ENCODE results near the gene TOR2A. TPM values are rescaled to one million over a fixed set of nuclear protein-coding genes. Genes with fewer than 3 reads are reported as not detected.
A peak's percentile ranks its signal among the peaks of the same experiment; 100 is the strongest.

Gene TOR2A
- total and polyA plus RNA-seq, 9 of the 15 experiments (the other 6 are each of a cell fraction or from before 2014, with no cell fraction given): 0.80 to 25.9 (median 11.1) TPM

- TF ChIP-seq NR2C1 (IDR thresholded peaks at IDR 0.05) (no peak), NR2C1 (tag; IDR thresholded peaks at IDR 0.05) (peak; percentile 74), NFIC (IDR thresholded peaks at IDR 0.05) (peak; percentile 31), PCBP2 (IDR thresholded peaks at IDR 0.05; ENCODE audit: low read depth, low read length, poor library complexity, severe bottlenecking) (no peak), MAX (CRISPR knock-in tag; IDR thresholded peaks at IDR 0.05) (peak; percentile 97), IRF2 (CRISPR knock-in tag; IDR thresholded peaks at IDR 0.05) (no peak), POLR2AphosphoS5 (IDR thresholded peaks at IDR 0.05; ENCODE audit: control insufficient read depth, insufficient read depth, low read depth, low read length) (peak; percentile 65; the same call in 1 of the 2 replicates), SRSF1 (IDR thresholded peaks at IDR 0.05; ENCODE audit: low read depth, low read length) (peak; percentile 58; the same call in 1 of the 2 replicates), RBBP5 (IDR thresholded peaks at IDR 0.05; ENCODE audit: borderline replicate concordance, insufficient read depth, low read length, poor library complexity, severe bottlenecking) (peak; percentile 36), ZNF717 (CRISPR knock-in tag; IDR thresholded peaks at IDR 0.05) (no peak), PCBP1 (IDR thresholded peaks at IDR 0.05; ENCODE audit: low read depth, low read length, poor library complexity, severe bottlenecking) (no peak), HCFC1 (IDR thresholded peaks at IDR 0.05; ENCODE audit: low read depth, low read length) (0 out of 2 replicates have a peak, but pooled peaks have one; percentile 21), ETV1 (tag; conservative IDR thresholded peaks at IDR 0.05; ENCODE audit: low read depth) (peak; percentile 84), DIDO1 (tag; IDR thresholded peaks at IDR 0.05; ENCODE audit: low read depth) (peak; percentile 48; the same call in 1 of the 2 replicates), TFE3 (CRISPR knock-in tag; IDR thresholded peaks at IDR 0.05) (peak; percentile 46)
- TF ChIP-seq, protein P1, sequence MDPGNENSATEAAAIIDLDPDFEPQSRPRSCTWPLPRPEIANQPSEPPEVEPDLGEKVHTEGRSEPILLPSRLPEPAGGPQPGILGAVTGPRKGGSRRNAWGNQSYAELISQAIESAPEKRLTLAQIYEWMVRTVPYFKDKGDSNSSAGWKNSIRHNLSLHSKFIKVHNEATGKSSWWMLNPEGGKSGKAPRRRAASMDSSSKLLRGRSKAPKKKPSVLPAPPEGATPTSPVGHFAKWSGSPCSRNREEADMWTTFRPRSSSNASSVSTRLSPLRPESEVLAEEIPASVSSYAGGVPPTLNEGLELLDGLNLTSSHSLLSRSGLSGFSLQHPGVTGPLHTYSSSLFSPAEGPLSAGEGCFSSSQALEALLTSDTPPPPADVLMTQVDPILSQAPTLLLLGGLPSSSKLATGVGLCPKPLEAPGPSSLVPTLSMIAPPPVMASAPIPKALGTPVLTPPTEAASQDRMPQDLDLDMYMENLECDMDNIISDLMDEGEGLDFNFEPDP (CRISPR knock-in tag; IDR thresholded peaks at IDR 0.05): 0 out of 2 replicates have a peak, but pooled peaks have one; percentile 75
- TF ChIP-seq, protein P2, sequence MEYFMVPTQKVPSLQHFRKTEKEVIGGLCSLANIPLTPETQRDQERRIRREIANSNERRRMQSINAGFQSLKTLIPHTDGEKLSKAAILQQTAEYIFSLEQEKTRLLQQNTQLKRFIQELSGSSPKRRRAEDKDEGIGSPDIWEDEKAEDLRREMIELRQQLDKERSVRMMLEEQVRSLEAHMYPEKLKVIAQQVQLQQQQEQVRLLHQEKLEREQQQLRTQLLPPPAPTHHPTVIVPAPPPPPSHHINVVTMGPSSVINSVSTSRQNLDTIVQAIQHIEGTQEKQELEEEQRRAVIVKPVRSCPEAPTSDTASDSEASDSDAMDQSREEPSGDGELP (CRISPR knock-in tag; IDR thresholded peaks at IDR 0.05; ENCODE audit: borderline replicate concordance): peak; percentile 89
- TF ChIP-seq, protein P3, sequence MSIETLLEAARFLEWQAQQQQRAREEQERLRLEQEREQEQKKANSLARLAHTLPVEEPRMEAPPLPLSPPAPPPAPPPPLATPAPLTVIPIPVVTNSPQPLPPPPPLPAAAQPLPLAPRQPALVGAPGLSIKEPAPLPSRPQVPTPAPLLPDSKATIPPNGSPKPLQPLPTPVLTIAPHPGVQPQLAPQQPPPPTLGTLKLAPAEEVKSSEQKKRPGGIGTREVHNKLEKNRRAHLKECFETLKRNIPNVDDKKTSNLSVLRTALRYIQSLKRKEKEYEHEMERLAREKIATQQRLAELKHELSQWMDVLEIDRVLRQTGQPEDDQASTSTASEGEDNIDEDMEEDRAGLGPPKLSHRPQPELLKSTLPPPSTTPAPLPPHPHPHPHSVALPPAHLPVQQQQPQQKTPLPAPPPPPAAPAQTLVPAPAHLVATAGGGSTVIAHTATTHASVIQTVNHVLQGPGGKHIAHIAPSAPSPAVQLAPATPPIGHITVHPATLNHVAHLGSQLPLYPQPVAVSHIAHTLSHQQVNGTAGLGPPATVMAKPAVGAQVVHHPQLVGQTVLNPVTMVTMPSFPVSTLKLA (conservative IDR thresholded peaks at IDR 0.05): peak; percentile 52 to 83; a peak in 2 of 4 replicates
- TF ChIP-seq, protein P4, sequence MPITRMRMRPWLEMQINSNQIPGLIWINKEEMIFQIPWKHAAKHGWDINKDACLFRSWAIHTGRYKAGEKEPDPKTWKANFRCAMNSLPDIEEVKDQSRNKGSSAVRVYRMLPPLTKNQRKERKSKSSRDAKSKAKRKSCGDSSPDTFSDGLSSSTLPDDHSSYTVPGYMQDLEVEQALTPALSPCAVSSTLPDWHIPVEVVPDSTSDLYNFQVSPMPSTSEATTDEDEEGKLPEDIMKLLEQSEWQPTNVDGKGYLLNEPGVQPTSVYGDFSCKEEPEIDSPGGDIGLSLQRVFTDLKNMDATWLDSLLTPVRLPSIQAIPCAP (CRISPR knock-in tag; IDR thresholded peaks at IDR 0.05; ENCODE audit: borderline replicate concordance): peak; percentile 27; the same call in 1 of the 2 replicates
These were observed 36.0 kb downstream of the TOR2A start (continued) for GRCh38 chr9:127698985-127699670.
